Keratinocyte (primary cell): ENCODE measurements around the gene TNIP2. TPM values are rescaled to one million over a fixed set of nuclear protein-coding genes. Genes with fewer than 3 reads are reported as not detected.

Source experiments
- DNase-seq: peaks from one replicate; pipeline ENCODE4 v3.0.0-alpha.2; 2011; ENCODE audit warnings: low read depth, missing footprints, low spot score
- FAIRE-seq: peaks from 2 replicates; lab custom pipeline; 2011; peaks lifted over from hg19 to GRCh38; lab: Jason Lieb, UNC
- H2AFZ ChIP-seq: 2 replicates; pipeline ENCODE4 v1.6.0; 2012; ENCODE audit warnings: low read length, control low read depth, inconsistent platforms; ENCODE audit not compliant: control insufficient read depth
- H3K27ac ChIP-seq: 2 replicates; pipeline ENCODE4 v1.5.1; 2011; ENCODE audit warnings: low read length; ENCODE audit not compliant: control insufficient read depth, insufficient read depth
- H3K27me3 ChIP-seq: 3 replicates; pipeline ENCODE4 v1.6.0; 2011; ENCODE audit warnings: low read length; ENCODE audit not compliant: control insufficient read depth, insufficient read depth; ENCODE audit errors: extremely low read depth
- H3K36me3 ChIP-seq, 2 experiments: 2 replicates in 1 of 2; 3 replicates in 1 of 2; pipeline ENCODE4 v1.5.1; 2011; ENCODE audit warnings: low read length in 2 of 2, mild to moderate bottlenecking in 1 of 2; ENCODE audit not compliant: control insufficient read depth in 2 of 2, insufficient read depth in 2 of 2; ENCODE audit errors: extremely low read depth in 1 of 2
- H3K4me1 ChIP-seq: 3 replicates; pipeline ENCODE4 v1.5.1; 2011; ENCODE audit warnings: low read length; ENCODE audit not compliant: control insufficient read depth, insufficient read depth; ENCODE audit errors: extremely low read depth
- H3K4me2 ChIP-seq: 3 replicates; pipeline ENCODE4 v1.6.0; 2011; ENCODE audit warnings: low read depth, low read length; ENCODE audit not compliant: control insufficient read depth, insufficient read depth; ENCODE audit errors: extremely low read depth
- H3K4me3 ChIP-seq, 3 experiments: fragments of 200-600 bp in 1 of 3; sonication (generic) in 1 of 3; 2 replicates in 2 of 3; 3 replicates in 1 of 3; pipeline ENCODE4 v1.5.1; 2011 to 2016; ENCODE audit warnings: low read length in 3 of 3, mild to moderate bottlenecking in 3 of 3, control low read depth in 2 of 3, inconsistent platforms in 1 of 3, low read depth in 1 of 3, mixed read lengths in 1 of 3, mixed run types in 1 of 3, moderate library complexity in 1 of 3; ENCODE audit not compliant: control insufficient read depth in 2 of 3, insufficient read depth in 2 of 3; ENCODE audit errors: extremely low read depth in 1 of 3
- H3K79me2 ChIP-seq: 2 replicates; pipeline ENCODE4 v1.6.0; 2012; ENCODE audit warnings: low read length; ENCODE audit not compliant: control insufficient read depth, insufficient read depth
- H3K9ac ChIP-seq: 3 replicates; pipeline ENCODE4 v1.6.0; 2011; ENCODE audit warnings: low read length; ENCODE audit not compliant: control insufficient read depth, insufficient read depth; ENCODE audit errors: extremely low read depth
- H3K9me1 ChIP-seq: 3 replicates; pipeline ENCODE4 v1.6.0; 2011; ENCODE audit warnings: low read length; ENCODE audit not compliant: control insufficient read depth, insufficient read depth; ENCODE audit errors: extremely low read depth
- H3K9me3 ChIP-seq: 2 replicates; pipeline ENCODE4 v1.5.1; 2012; ENCODE audit warnings: low read depth, low read length; ENCODE audit not compliant: control insufficient read depth
- H4K20me1 ChIP-seq: 3 replicates; pipeline ENCODE4 v1.6.0; 2011; ENCODE audit warnings: low read length; ENCODE audit not compliant: control insufficient read depth, insufficient read depth; ENCODE audit errors: extremely low read depth
- CTCF ChIP-seq, 3 experiments: IDR thresholded peaks in 1 of 3; conservative IDR thresholded peaks in 1 of 3; optimal IDR thresholded peaks in 1 of 3; 2 replicates in 2 of 3; 3 replicates in 1 of 3; pipeline versions ENCODE3 to v1.5.1; 2011; ENCODE audit warnings: low read length in 3 of 3, mild to moderate bottlenecking in 3 of 3, moderate library complexity in 2 of 3, control low read depth in 1 of 3, inconsistent platforms in 1 of 3; ENCODE audit not compliant: insufficient read depth in 2 of 3; ENCODE audit errors: extremely low read depth in 1 of 3
- EZH2 ChIP-seq: IDR thresholded peaks from one replicate; pipeline ENCODE4 v1.6.1; 2012; ENCODE audit warnings: inconsistent platforms, mild to moderate bottlenecking, low read length, moderate library complexity
- dilution Hi-C: fragments of 300-500 bp; cut with MboI; formaldehyde crosslinking; loops from one replicate; pipeline ENCODE4 v1.7.0; 2020; ENCODE audit warnings: low sequenced_read_pairs; ENCODE audit not compliant: extremely low pct_ligation_motif_present
- polyA plus RNA-seq, 5 experiments: library from polyadenylated mRNA; depleted of rRNA in 3 of 5; stranded (reverse) in 3 of 5; stranded (forward) in 1 of 5; unstranded in 1 of 5; fragments of >200 nt; gene quantifications; 1 replicate in 1 of 5; 2 replicates in 3 of 5; 3 replicates in 1 of 5; pipeline versions ENCODE4 v1.2.1 to v1.2.3, GENCODE V29; 2011 to 2012; ENCODE audit warnings: missing spikeins in 2 of 5, low read depth in 1 of 5, low replicate concordance in 1 of 5

Gene TNIP2
- polyA plus RNA-seq, 1 donor (not counting 4 experiments of a cell fraction or from before 2014, with no cell fraction given) = 22.6 TPM

DNA sequence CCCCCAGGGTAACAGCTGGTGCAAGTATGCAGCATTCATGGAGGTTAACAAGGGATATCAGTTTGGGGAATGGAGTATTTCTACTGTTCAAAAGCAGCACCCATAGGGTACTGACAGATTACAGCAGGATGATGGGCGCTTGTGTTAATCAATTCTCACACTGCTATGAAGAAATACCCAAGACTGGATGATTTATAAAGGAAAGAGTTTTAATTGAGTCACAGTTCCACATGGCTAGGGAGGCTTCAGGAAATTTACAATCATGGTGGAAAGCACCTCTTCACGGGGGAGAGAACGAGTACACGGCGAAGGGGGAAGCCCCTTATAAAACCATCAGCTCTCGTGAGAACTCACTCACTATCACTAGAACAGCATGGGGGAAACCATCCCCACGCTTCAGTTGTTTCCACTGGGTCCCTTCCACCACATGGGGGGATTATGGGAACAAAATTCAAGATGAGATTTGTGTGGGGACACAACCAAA lies 64.1 kb downstream of the TNIP2 start:
- no peaks in the 10 kb centered on the region for H3K9me3 ChIP-seq
- no peaks in the 10 kb centered on the region for H4K20me1 ChIP-seq
- H3K4me1 ChIP-seq = peaks cover 3% of the 10 kb centered on the region
- H3K9me1 ChIP-seq = no peaks in the 10 kb centered on the region
- peaks cover 50 to 51% of the 10 kb centered on the region in 2 experiments for H3K36me3 ChIP-seq
- no peak overlapping the region for H3K4me3 ChIP-seq
- dilution Hi-C loops = no loop called here
- H3K4me2 ChIP-seq = no peak overlapping the region
- DNase-seq (no peak), FAIRE-seq (no peak)
- no peaks in the 10 kb centered on the region for H3K79me2 ChIP-seq
- H3K27ac ChIP-seq = no peak overlapping the region
- H3K27me3 ChIP-seq = no peaks in the 10 kb centered on the region
- no peak overlapping the region for H2AFZ ChIP-seq
- TF ChIP-seq CTCF (optimal IDR thresholded peaks at IDR 0.05 in 1 of 3, IDR thresholded peaks at IDR 0.05 in 1 of 3, conservative IDR thresholded peaks at IDR 0.05 in 1 of 3; ENCODE audit: extremely low read depth in 1 of 3, insufficient read depth in 2 of 3, low read length in 3 of 3) = no peak
- TF ChIP-seq EZH2 = no peak
- no peak overlapping the region for H3K9ac ChIP-seq

Other genes with a start within 250 kb of the TNIP2 start
- gene FAM193A, start 219.7 kb downstream of the TNIP2 start, polyA plus RNA-seq = 2.7 to 5.4 TPM (median 3.6 TPM) in 3 replicates
- 7.2 to 21.6 TPM (median 11.2 TPM) in 3 replicates for gene SH3BP2, start 36.7 kb upstream of the TNIP2 start, polyA plus RNA-seq
- 77.0 to 138 TPM (median 109 TPM) in 3 replicates for gene ADD1, start 87.5 kb upstream of the TNIP2 start, polyA plus RNA-seq
- gene NOP14, start 207.1 kb upstream of the TNIP2 start, polyA plus RNA-seq = 9.6 to 24.7 TPM (median 21.8 TPM) in 3 replicates
- gene GRK4, start 207.2 kb upstream of the TNIP2 start, polyA plus RNA-seq = 3.8 to 4.8 TPM (median 4.3 TPM) in 3 replicates